Fibroblast of skin of back (primary cell): ENCODE measurements around the gene POLRMT. TPM values are rescaled to one million over a fixed set of nuclear protein-coding genes. Genes with fewer than 3 reads are reported as not detected.
"Not testable (repeated sequence)": the region's sequence is repeated elsewhere in the genome, so short reads cannot be mapped to it uniquely, and the experiment has no call there.

ENCODE experiments used
- DNase-seq: peaks from one replicate; pipeline ENCODE4 v3.0.0-alpha.2; 2013
- polyA plus RNA-seq, 2 experiments: library from polyadenylated mRNA; unstranded; fragments of 120-200 nt; gene quantifications; one replicate each; pipeline ENCODE4 v1.2.1, GENCODE V29; 2013; ENCODE audit not compliant: insufficient read length in 2 of 2

The POLRMT gene
- polyA plus RNA-seq (2013, experiment 1 of 2; ENCODE audit: insufficient read length) = 40.7 TPM
- 31.2 TPM for polyA plus RNA-seq (2013, experiment 2 of 2; ENCODE audit: insufficient read length)

GRCh38 chr19:633068-633785, at the start of gene POLRMT:
TSS of gene POLRMT (minus strand) at chr19:633537. CDS start at chr19:633512, 25 bp downstream.
- DNase-seq = peak; percentile 98

- DNase-seq = no peak
Measured at GRCh38 chr19:682678-683320, 49.5 kb upstream of the POLRMT start.

- DNase-seq = no peak
Measured at GRCh38 chr19:681029-682019, 48.0 kb upstream of the POLRMT start.

GRCh38 chr19:680287-681028, 47.1 kb upstream of the POLRMT start:
- peak; percentile 96 for DNase-seq

DNA sequence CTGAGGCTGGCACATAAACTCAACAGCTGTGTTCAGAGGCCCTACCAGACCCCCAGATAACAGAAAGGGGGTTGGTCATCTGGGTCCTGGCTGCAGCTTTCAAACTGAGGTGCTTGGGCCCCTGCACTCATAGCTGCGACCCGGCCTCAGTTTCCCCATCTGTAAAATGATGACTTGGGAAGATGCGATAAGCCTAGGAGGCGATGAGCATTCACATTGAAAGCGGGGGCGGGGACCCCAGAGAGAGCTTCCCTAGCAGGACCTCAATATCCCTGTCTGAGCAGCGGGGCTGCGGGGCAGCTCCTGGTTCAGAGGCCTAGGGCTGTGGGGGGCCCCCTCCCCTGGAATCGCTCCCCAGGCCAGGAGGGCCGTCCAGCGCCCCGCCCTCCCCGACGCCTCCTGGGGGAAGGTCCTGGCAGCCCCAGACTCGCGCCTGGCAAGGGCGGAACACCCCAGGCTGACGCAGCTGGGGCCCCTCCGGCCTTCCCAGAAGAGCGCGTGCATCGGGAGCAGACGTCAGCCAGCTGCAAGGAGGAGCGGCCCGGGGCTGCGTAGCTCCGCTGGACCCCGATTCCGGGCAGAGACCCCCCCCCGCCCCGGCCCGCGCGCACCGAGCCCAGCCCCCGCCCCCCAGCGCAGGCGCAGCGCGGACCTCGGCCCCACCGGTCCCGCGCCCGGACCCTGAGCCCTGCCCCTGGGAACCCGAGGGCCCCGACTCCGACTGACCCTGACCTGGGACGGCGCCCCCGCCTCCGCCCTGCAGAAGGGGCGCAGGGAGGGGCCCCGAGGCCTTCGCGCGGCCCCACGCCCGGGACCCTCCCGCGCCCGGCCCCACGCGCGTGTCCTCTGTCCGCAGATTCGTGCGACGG, 46.3 kb upstream of the POLRMT start:
- DNase-seq = peak; percentile 70

GRCh38 chr19:678791-679388, 45.6 kb upstream of the POLRMT start:
- no peak for DNase-seq

DNA sequence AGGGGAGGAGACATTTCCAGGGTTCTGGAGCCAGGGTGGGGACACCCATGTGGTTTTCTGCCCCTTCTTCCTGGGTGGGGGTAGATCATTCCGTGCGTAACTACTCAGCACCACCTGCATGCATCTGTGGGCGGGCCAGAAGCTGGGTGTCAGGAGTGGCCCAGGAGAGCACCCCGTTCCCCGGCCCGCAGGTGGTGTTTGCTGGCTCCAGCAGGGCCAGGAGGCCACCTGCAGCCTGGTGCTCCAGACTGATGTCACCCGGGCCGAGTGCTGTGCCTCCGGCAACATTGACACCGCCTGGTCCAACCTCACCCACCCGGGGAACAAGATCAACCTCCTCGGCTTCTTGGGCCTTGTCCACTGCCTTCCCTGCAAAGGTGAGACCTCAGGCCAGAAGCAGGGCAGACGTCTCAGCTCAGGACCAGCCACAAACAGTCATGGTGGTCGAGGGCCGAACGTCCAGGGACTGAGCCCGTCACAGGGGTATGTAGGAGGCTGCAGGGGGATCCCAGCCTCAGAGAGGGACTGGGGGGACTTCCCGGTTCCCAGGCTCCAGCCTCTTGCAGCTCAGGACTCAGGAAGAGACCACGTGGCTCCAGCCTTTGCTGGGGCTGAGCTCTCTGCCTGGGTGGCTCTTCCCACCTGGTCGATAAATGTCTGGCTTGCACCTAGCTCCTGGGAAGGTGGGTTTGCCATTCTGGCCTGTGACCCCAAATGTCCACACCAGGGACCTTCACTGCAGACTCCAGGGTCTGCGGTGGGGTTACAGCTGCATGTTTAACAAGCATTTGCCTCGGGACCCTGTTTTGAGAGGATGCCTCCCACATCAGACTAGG, 44.5 kb upstream of the POLRMT start:
- DNase-seq = no peak

- DNase-seq = peak; percentile 93
Measured at GRCh38 chr19:677201-677600, 43.9 kb upstream of the POLRMT start.

DNA sequence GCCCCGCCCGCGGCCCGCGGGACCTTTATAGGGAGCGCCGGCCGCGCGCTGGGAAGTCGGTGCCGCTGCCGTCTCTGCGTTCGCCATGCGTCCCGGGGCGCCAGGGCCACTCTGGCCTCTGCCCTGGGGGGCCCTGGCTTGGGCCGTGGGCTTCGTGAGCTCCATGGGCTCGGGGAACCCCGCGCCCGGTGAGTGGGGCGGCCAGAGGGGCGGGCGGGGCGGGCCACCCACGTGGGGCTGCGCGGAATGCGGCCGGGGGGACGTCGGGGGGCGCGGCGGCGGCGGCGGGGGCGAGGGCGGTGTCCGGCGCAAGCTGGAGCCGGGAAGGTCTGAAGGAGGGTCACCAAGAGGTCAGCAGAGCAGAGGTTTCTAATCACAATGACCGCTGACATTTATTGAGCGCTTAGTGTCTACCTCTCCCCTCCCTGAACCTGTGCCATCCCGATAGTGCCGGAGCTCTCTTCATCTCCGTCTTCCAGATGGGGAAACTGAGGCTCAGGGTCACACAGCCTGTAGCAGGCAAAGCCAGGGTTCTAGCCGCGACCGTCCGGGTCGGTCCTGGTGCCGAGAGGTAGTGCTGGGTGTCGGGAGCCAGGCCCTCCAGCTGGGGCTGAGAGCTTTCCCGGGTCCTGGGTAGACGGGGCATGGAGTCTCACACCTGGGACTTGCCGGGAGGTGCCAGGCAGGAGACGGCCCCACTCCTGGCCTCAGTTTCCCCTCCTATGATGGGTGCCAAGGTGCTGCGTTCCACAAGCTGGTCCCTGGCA, 43.2 kb upstream of the POLRMT start, which contains the start of gene FSTL3:
Gene FSTL3, plus strand, starts transcription at position 54 of the 767 bp plus-strand sequence. Its CDS starts 32 bp downstream, at position 86.
- peak; percentile 39 for DNase-seq

GRCh38 chr19:676007-676338, 42.6 kb upstream of the POLRMT start:
- DNase-seq = no peak

DNA sequence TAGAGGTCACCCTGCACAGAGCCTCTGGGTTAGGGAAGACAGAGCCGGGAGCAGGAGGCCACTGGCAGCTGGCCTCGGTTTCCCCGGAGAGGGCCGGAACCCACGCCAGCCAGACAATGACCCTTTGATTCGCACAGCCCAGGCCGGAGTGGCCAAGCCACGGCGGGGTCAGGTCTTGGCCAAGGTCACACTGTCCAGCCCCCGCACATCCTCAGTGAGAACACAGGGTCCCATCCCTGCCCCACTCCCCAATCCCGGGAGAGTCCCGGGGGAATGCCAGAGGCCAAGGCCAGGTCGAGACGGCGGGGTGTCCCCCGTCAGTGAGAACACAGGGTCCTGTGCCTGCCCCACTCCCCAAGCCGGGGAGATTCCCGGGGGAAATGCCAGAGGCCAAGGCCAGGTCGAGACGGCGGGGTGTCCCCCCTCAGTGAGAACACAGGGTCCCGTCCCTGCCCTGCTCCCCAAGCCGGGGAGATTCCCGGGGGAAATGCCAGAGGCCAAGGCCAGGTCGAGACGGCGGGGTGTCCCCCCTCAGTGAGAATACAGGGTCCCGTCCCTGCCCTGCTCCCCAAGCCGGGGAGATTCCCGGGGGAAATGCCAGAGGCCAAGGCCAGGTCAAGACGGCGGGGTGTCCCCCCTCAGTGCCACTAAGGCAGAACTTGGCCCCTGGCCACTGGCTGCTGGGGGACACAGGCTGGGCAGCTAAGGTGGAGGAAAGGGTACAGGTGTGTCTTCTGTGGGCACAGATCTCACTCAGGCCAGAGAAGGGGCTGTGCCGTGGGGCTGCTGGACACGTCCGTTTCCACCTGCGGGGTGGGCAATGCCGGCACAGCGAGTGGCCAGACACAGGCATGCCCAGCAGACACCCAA, 41.2 kb upstream of the POLRMT start:
- DNase-seq = no peak

- no peak for DNase-seq
Measured at GRCh38 chr19:670609-671075, 37.3 kb upstream of the POLRMT start.

DNA sequence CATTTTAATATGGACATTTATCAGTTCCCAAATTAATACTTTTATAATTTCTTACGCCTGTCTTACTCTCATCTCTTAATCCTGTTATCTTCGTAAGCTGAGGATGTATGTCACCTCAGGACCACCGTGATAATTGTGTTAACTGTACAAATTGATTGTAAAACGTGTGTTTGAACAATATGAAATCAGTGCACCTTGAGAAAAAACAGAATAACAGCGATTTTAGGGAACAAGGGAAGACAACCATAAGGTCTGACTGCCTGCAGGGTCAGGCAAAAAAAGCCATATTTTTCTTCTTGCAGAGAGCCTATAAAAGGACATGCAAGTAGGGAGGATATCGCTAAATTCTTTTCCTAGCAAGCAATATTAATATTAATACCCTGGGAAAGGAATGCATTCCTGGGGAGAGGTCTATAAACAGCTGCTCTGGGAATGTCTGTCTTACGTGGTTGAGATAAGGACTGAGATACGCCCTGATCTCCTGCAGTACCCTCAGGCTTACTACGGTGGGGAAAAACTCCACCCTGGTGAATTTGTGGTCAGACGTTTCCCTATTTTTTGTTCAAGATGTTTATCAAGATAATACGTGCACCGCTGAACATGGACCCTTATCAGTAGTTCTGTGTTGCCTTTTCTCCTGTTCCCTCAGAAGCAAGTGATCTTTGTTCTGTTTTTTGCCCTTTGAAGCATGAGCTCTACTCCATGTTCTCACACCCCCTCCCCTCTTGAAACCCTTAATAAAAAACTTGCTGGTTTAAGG, 35.5 kb upstream of the POLRMT start:
- DNase-seq = peak; percentile 64

DNA sequence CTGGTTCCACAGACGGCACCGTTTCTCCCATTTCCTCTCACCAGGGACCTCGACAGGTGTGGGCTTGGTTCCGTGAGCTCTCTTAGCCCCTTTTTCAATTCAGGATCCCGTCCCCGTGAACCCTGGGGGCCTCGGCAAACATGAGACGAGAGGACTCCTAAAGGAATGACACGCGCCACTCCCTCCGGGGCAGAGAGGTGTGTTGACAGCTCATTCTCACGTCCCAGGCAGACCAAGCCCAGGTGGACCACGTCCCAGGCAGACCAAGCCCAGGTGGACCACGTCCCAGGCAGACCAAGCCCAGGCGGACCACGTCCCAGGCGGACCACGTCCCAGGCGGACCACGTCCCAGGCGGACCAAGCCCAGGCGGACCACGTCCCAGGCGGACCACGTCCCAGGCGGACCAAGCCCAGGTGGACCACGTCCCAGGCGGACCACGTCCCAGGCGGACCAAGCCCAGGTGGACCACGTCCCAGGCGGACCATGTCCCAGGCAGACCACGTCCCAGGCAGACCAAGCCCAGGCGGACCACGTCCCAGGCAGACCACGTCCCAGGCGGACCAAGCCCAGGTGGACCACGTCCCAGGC, 33.7 kb upstream of the POLRMT start:
- not testable (repeated sequence) for DNase-seq

- peak; percentile 73 for DNase-seq
Measured at GRCh38 chr19:664913-665443, 31.6 kb upstream of the POLRMT start.

DNA sequence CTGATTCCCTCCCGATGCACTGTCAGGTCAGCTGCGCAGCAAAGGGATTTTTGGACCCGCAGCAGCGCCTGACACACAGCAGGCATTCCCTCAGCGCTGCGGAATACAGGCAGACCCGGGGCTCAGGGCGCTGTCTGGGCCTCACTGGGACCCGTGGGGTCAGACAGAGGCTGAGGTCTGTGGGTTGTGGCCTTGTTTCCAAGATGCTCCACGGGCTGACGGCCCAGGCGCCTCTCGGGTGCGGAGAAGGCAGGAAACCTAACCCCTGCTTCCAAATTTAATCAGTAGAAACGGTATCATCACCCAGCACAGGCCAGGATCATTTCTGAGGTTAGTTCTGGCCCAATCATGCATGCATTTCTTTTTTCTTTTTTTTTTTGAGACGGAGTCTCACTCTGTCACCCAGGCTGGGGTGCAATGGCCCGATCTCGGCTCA, 30.4 kb upstream of the POLRMT start:
- DNase-seq = no peak
